ENCODE measurements around the gene TMEM120A. TPM values are rescaled to one million over a fixed set of nuclear protein-coding genes. Genes with fewer than 3 reads are reported as not detected.

TMEM120A gene
- total RNA-seq, 4 donors from 2014 or later: 21.3 to 56.7 (median 38.2) TPM

- in situ Hi-C loops (cut with MboI; ENCODE audit: low sequenced_read_pairs in 4 of 4): no loop called here
- DNase-seq: peak in 1 of 2 donors; percentile 27
These were observed 26.9 kb downstream of the TMEM120A start for GRCh38 chr7:75967487-75967997.

GRCh38 chr7:75967055-75967454, 27.3 kb downstream of the TMEM120A start:
- intact Hi-C loops (cut with DNase I; ENCODE audit: low total_unique reads) (loop anchor here (2.0 to 10.0 kb wide), 3 partner anchors 40 to 1482 kb away; partner anchors contain the start of gene POR), in situ Hi-C loops (cut with MboI; ENCODE audit: low sequenced_read_pairs in 4 of 4) (no loop called here)
- H3K27me3 ChIP-seq: no peaks in the 10 kb centered on the region
- H3K36me3 ChIP-seq: no peaks in the 10 kb centered on the region
- peak overlapping the region; percentile 91 to 97 (median 94) for H3K27ac ChIP-seq
- peak overlapping the region in 3 of 4 donors; percentile 38 to 54 (median 49) for H3K4me3 ChIP-seq
- DNase-seq: no peak
- ATAC-seq: no peak
- H3K4me1 ChIP-seq: peaks cover 76 to 87% of the 10 kb centered on the region in 2 donors
- no peak for TF ChIP-seq POLR2A (IDR thresholded peaks at IDR 0.05)
- TF ChIP-seq CTCF (IDR thresholded peaks at IDR 0.05 in 4 of 5, conservative IDR thresholded peaks at IDR 0.05 in 1 of 5): no peak
- no peaks in the 10 kb centered on the region for H3K9me3 ChIP-seq

More at GRCh38 chr7:75967487-75967997, 26.9 kb downstream of the TMEM120A start:
- H3K4me3 ChIP-seq: peak overlapping the region in 1 of 4 donors; percentile 54
- H3K27me3 ChIP-seq: no peaks in the 10 kb centered on the region
- peak overlapping the region; percentile 91 to 97 (median 94) for H3K27ac ChIP-seq
- H3K9me3 ChIP-seq: no peaks in the 10 kb centered on the region
- intact Hi-C loops (cut with DNase I; ENCODE audit: low total_unique reads): loop anchor here (2.0 to 10.0 kb wide), 3 partner anchors 41 to 1483 kb away; partner anchors contain the start of gene POR
- H3K4me1 ChIP-seq: peaks cover 71 to 87% of the 10 kb centered on the region in 2 donors
- TF ChIP-seq CTCF (IDR thresholded peaks at IDR 0.05 in 4 of 5, conservative IDR thresholded peaks at IDR 0.05 in 1 of 5): no peak
- no peak for TF ChIP-seq POLR2A (IDR thresholded peaks at IDR 0.05)
- ATAC-seq: no peak
- peaks cover 0 to 1% of the 10 kb centered on the region in 2 donors for H3K36me3 ChIP-seq

- ATAC-seq: peak; percentile 72 to 75
- no peaks in the 10 kb centered on the region for H3K9me3 ChIP-seq
- peaks cover 76 to 86% of the 10 kb centered on the region in 2 donors for H3K4me1 ChIP-seq
- peak; percentile 91 to 92 for DNase-seq
- H3K36me3 ChIP-seq: no peaks in the 10 kb centered on the region
- no peaks in the 10 kb centered on the region for H3K27me3 ChIP-seq
- intact Hi-C loops (cut with DNase I; ENCODE audit: low total_unique reads) (loop anchor here (1.0 to 10.0 kb wide), 4 partner anchors 15 to 1482 kb away; partner anchors contain the start of gene POR), in situ Hi-C loops (cut with MboI; ENCODE audit: low sequenced_read_pairs in 4 of 4) (no loop called here)
- H3K27ac ChIP-seq: peak overlapping the region; percentile 91 to 97 (median 94)
- H3K4me3 ChIP-seq: peak overlapping the region; percentile 38 to 61 (median 52)
- TF ChIP-seq POLR2A (IDR thresholded peaks at IDR 0.05) (peak; percentile 51 to 76), CTCF (IDR thresholded peaks at IDR 0.05 in 4 of 5, conservative IDR thresholded peaks at IDR 0.05 in 1 of 5) (no peak)
These were observed 28.0 kb downstream of the TMEM120A start for GRCh38 chr7:75966190-75966961.

GRCh38 chr7:75965617-75966016, 28.8 kb downstream of the TMEM120A start:
- TF ChIP-seq CTCF (IDR thresholded peaks at IDR 0.05 in 4 of 5, conservative IDR thresholded peaks at IDR 0.05 in 1 of 5) (no peak), POLR2A (IDR thresholded peaks at IDR 0.05) (no peak)
- ATAC-seq (no peak), DNase-seq (no peak)
- Histone ChIP-seq H3K27me3 (no peaks in the 10 kb centered on the region), H3K9me3 (no peaks in the 10 kb centered on the region), H3K4me3 (peak overlapping the region in 2 of 4 donors; percentile 49 to 61), H3K4me1 (peaks cover 73 to 82% of the 10 kb centered on the region in 2 donors), H3K36me3 (no peaks in the 10 kb centered on the region), H3K27ac (peak overlapping the region; percentile 91 to 97 (median 94))
- in situ Hi-C loops (cut with MboI; ENCODE audit: low sequenced_read_pairs in 4 of 4) (no loop called here), intact Hi-C loops (cut with DNase I; ENCODE audit: low total_unique reads) (loop anchor here (1.0 to 10.0 kb wide), 4 partner anchors 14 to 1481 kb away; partner anchors contain the start of gene POR)

Measured in gastrocnemius medialis (tissue), 4 donors.